ENCODE data around the gene TRMT11. TPM values are rescaled to one million over a fixed set of nuclear protein-coding genes. Genes with fewer than 3 reads are reported as not detected.

Gene TRMT11
- total and polyA plus RNA-seq, 9 of the 15 experiments (the other 6 are each of a cell fraction or from before 2014, with no cell fraction given): 38.8 to 88.0 (median 59.8) TPM

- TF ChIP-seq HCFC1 (IDR thresholded peaks at IDR 0.05; ENCODE audit: low read depth, low read length) (peak; percentile 45; the same call in 1 of the 2 replicates), TRIM24 (IDR thresholded peaks at IDR 0.05) (peak; percentile 74 to 81), NFE2 (IDR thresholded peaks at IDR 0.05; ENCODE audit: low read depth) (peak; percentile 56), KLF13 (tag; IDR thresholded peaks at IDR 0.05; ENCODE audit: borderline replicate concordance, low read depth) (0 out of 2 replicates have a peak, but pooled peaks have one; percentile 12), NCOR1 (IDR thresholded peaks at IDR 0.05) (no peak), TAF9B (IDR thresholded peaks at IDR 0.05; ENCODE audit: partially characterized antibody) (no peak), WHSC1 (IDR thresholded peaks at IDR 0.05; ENCODE audit: low read length) (no peak), HMGXB4 (CRISPR knock-in tag; IDR thresholded peaks at IDR 0.05) (no peak), SMAD4 (CRISPR knock-in tag; conservative IDR thresholded peaks at IDR 0.05) (peak; percentile 51; the same call in 1 of the 2 replicates), ARID1B (IDR thresholded peaks at IDR 0.05) (0 out of 2 replicates have a peak, but pooled peaks have one; percentile 26), CBFA2T3 (IDR thresholded peaks at IDR 0.05) (peak; percentile 24; the same call in 1 of the 2 replicates), NR2C1 (IDR thresholded peaks at IDR 0.05) (no peak), NR2C1 (tag; IDR thresholded peaks at IDR 0.05) (0 out of 2 replicates have a peak, but pooled peaks have one; percentile 11), ZNF232 (CRISPR knock-in tag; IDR thresholded peaks at IDR 0.05) (no peak), GABPB2 (CRISPR knock-in tag; conservative IDR thresholded peaks at IDR 0.05) (no peak)
- TF ChIP-seq, protein P1, sequence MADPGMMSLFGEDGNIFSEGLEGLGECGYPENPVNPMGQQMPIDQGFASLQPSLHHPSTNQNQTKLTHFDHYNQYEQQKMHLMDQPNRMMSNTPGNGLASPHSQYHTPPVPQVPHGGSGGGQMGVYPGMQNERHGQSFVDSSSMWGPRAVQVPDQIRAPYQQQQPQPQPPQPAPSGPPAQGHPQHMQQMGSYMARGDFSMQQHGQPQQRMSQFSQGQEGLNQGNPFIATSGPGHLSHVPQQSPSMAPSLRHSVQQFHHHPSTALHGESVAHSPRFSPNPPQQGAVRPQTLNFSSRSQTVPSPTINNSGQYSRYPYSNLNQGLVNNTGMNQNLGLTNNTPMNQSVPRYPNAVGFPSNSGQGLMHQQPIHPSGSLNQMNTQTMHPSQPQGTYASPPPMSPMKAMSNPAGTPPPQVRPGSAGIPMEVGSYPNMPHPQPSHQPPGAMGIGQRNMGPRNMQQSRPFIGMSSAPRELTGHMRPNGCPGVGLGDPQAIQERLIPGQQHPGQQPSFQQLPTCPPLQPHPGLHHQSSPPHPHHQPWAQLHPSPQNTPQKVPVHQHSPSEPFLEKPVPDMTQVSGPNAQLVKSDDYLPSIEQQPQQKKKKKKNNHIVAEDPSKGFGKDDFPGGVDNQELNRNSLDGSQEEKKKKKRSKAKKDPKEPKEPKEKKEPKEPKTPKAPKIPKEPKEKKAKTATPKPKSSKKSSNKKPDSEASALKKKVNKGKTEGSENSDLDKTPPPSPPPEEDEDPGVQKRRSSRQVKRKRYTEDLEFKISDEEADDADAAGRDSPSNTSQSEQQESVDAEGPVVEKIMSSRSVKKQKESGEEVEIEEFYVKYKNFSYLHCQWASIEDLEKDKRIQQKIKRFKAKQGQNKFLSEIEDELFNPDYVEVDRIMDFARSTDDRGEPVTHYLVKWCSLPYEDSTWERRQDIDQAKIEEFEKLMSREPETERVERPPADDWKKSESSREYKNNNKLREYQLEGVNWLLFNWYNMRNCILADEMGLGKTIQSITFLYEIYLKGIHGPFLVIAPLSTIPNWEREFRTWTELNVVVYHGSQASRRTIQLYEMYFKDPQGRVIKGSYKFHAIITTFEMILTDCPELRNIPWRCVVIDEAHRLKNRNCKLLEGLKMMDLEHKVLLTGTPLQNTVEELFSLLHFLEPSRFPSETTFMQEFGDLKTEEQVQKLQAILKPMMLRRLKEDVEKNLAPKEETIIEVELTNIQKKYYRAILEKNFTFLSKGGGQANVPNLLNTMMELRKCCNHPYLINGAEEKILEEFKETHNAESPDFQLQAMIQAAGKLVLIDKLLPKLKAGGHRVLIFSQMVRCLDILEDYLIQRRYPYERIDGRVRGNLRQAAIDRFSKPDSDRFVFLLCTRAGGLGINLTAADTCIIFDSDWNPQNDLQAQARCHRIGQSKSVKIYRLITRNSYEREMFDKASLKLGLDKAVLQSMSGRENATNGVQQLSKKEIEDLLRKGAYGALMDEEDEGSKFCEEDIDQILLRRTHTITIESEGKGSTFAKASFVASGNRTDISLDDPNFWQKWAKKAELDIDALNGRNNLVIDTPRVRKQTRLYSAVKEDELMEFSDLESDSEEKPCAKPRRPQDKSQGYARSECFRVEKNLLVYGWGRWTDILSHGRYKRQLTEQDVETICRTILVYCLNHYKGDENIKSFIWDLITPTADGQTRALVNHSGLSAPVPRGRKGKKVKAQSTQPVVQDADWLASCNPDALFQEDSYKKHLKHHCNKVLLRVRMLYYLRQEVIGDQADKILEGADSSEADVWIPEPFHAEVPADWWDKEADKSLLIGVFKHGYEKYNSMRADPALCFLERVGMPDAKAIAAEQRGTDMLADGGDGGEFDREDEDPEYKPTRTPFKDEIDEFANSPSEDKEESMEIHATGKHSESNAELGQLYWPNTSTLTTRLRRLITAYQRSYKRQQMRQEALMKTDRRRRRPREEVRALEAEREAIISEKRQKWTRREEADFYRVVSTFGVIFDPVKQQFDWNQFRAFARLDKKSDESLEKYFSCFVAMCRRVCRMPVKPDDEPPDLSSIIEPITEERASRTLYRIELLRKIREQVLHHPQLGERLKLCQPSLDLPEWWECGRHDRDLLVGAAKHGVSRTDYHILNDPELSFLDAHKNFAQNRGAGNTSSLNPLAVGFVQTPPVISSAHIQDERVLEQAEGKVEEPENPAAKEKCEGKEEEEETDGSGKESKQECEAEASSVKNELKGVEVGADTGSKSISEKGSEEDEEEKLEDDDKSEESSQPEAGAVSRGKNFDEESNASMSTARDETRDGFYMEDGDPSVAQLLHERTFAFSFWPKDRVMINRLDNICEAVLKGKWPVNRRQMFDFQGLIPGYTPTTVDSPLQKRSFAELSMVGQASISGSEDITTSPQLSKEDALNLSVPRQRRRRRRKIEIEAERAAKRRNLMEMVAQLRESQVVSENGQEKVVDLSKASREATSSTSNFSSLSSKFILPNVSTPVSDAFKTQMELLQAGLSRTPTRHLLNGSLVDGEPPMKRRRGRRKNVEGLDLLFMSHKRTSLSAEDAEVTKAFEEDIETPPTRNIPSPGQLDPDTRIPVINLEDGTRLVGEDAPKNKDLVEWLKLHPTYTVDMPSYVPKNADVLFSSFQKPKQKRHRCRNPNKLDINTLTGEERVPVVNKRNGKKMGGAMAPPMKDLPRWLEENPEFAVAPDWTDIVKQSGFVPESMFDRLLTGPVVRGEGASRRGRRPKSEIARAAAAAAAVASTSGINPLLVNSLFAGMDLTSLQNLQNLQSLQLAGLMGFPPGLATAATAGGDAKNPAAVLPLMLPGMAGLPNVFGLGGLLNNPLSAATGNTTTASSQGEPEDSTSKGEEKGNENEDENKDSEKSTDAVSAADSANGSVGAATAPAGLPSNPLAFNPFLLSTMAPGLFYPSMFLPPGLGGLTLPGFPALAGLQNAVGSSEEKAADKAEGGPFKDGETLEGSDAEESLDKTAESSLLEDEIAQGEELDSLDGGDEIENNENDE (IDR thresholded peaks at IDR 0.05; ENCODE audit: low read depth, low read length): no peak
Measured at GRCh38 chr6:126075335-126076071, 89.2 kb downstream of the TRMT11 start (continued).

All from K562 (cell line).